HepG2 (cell line): Measurements from ENCODE around the gene RGS10. TPM values are rescaled to one million over a fixed set of nuclear protein-coding genes. Genes with fewer than 3 reads are reported as not detected.

Source experiments
- ATAC-seq: fragments of 200-7000 bp; cut with Tn5 transposase; 3 replicates; pipeline ENCODE4 v1.9.1; 2020; ENCODE audit warnings: mild to moderate bottlenecking, moderate library complexity
- BruUV-seq: library from RNA; stranded (reverse); fragments of 400-500 nt; replicated peaks from 2 replicates; lab custom pipeline; 2021; lab: Mats Ljungman, UMichigan
- CTCF ChIA-PET: fragments of 300-600 bp; formaldehyde crosslinking; extraction: SDS; loops from one replicate; lab custom pipeline; 2021; ENCODE audit warnings: low total read pairs, inconsistent platforms, low intra/inter-chr PET ratio; lab: Yijun Ruan, JAX
- POLR2A ChIA-PET: fragments of 350-600 bp; sonication (Branson Sonifier 250); formaldehyde crosslinking; loops from one replicate; lab custom pipeline; 2020; ENCODE audit warnings: antibody characterized with exemption, inconsistent platforms; lab: Yijun Ruan, JAX
- DNase-seq: peaks from one replicate; pipeline ENCODE4 v3.0.0-alpha.2; 2015; ENCODE audit warnings: low spot score
- FAIRE-seq: peaks from 3 replicates; lab custom pipeline; 2011; peaks lifted over from hg19 to GRCh38; lab: Jason Lieb, UNC
- H2AFZ ChIP-seq: one replicate; pipeline ENCODE4 v1.6.1; 2011; ENCODE audit warnings: low read length, inconsistent platforms
- H3K27ac ChIP-seq: fragments of 300-600 bp; 3 replicates; pipeline ENCODE4 v1.8.0; 2011; ENCODE audit warnings: mixed run types, mild to moderate bottlenecking, mixed read lengths, low read length, inconsistent platforms; ENCODE audit not compliant: insufficient read depth; ENCODE audit errors: extremely low read length
- H3K27me3 ChIP-seq, 2 experiments: fragments of 200-600 bp in 1 of 2; 2 replicates in 1 of 2; 3 replicates in 1 of 2; pipeline versions ENCODE4 v1.6.0 to v1.8.0; 2011; ENCODE audit warnings: low read length in 2 of 2, mild to moderate bottlenecking in 2 of 2, moderate library complexity in 2 of 2, inconsistent platforms in 1 of 2; ENCODE audit not compliant: insufficient read depth in 2 of 2, control insufficient read depth in 1 of 2
- H3K36me3 ChIP-seq, 2 experiments: fragments of 200-600 bp in 1 of 2; replicated peaks in 1 of 2; 2 replicates in 1 of 2; 3 replicates in 1 of 2; pipeline versions ENCODE4 v1.5.1 to v1.8.0; 2011; ENCODE audit warnings: low read length in 2 of 2, inconsistent platforms in 1 of 2; ENCODE audit not compliant: insufficient read depth in 2 of 2, control insufficient read depth in 1 of 2
- H3K4me1 ChIP-seq: 2 replicates; pipeline ENCODE4 v1.5.1; 2012; ENCODE audit warnings: low read length, inconsistent platforms; ENCODE audit not compliant: insufficient read depth
- H3K4me2 ChIP-seq: 2 replicates; pipeline ENCODE4 v1.6.0; 2011; ENCODE audit warnings: low read depth, low read length, inconsistent platforms
- H3K4me3 ChIP-seq, 3 experiments: fragments of 200-600 bp in 1 of 3; sonication (generic), shearing (Covaris generic) in 1 of 3; replicated peaks in 1 of 3; 2 replicates each; pipeline ENCODE4 v1.5.1; 2011 to 2016; ENCODE audit warnings: low read length in 3 of 3, inconsistent platforms in 2 of 3, low read depth in 2 of 3, mild to moderate bottlenecking in 2 of 3, control low read depth in 1 of 3, mixed read lengths in 1 of 3; ENCODE audit not compliant: insufficient read depth in 1 of 3
- H3K79me2 ChIP-seq: one replicate; pipeline ENCODE4 v1.6.1; 2011; ENCODE audit warnings: low read length, inconsistent platforms; ENCODE audit not compliant: insufficient read depth
- H3K9ac ChIP-seq: 2 replicates; pipeline ENCODE4 v1.6.0; 2011; ENCODE audit warnings: mild to moderate bottlenecking, low read depth, low read length, inconsistent platforms; ENCODE audit not compliant: insufficient read depth
- H3K9me3 ChIP-seq: 2 replicates; pipeline ENCODE4 v1.5.1; 2012; ENCODE audit warnings: mild to moderate bottlenecking, low read length
- H4K20me1 ChIP-seq: 2 replicates; pipeline ENCODE4 v1.6.0; 2011; ENCODE audit warnings: inconsistent platforms, mild to moderate bottlenecking, low read length, moderate library complexity; ENCODE audit not compliant: insufficient read depth
- ARID3A ChIP-seq: IDR thresholded peaks from 2 replicates; pipeline ENCODE4 v1.6.1; 2012; ENCODE audit warnings: low read depth, low read length, improper control_type of control experiment
- ARID5B ChIP-seq: IDR thresholded peaks from 2 replicates; pipeline ENCODE4 v1.4.0; 2020; ENCODE audit warnings: mild to moderate bottlenecking, missing genetic modification reagents
- CBX2 ChIP-seq, 2 experiments: fragments of 200-600 bp in 1 of 2; sonication (generic); formaldehyde crosslinking in 1 of 2; IDR thresholded peaks; 2 replicates each; pipeline versions ENCODE4 v1.7.0 to v1.8.1; 2018 to 2022; ENCODE audit warnings: low read depth in 2 of 2, low read length in 1 of 2, mild to moderate bottlenecking in 1 of 2, missing genetic modification reagents in 1 of 2
- DZIP1 ChIP-seq: sonication (generic); formaldehyde crosslinking; IDR thresholded peaks from 2 replicates; pipeline ENCODE4 v1.5.0; 2020; ENCODE audit warnings: mild to moderate bottlenecking, missing genetic modification reagents
- GATAD2A ChIP-seq: IDR thresholded peaks from 2 replicates; pipeline ENCODE4 v1.6.1; 2016
- HNF4A ChIP-seq: sonication (generic); formaldehyde crosslinking; IDR thresholded peaks from 2 replicates; pipeline ENCODE4 v1.4.0; 2020; ENCODE audit warnings: missing genetic modification reagents
- NFE2L2 ChIP-seq: fragments of 150-350 bp; IDR thresholded peaks from 2 replicates; pipeline ENCODE4 v1.6.1; 2014; ENCODE audit warnings: low read length
- RARA ChIP-seq: IDR thresholded peaks from 2 replicates; pipeline ENCODE4 v1.6.1; 2016; ENCODE audit warnings: missing genetic modification reagents, missing compliant biosample characterization
- ZBTB39 ChIP-seq: sonication (generic); formaldehyde crosslinking; IDR thresholded peaks from 2 replicates; pipeline ENCODE4 v1.5.0; 2020; ENCODE audit warnings: missing genetic modification reagents
- ZNF431 ChIP-seq: sonication (generic); formaldehyde crosslinking; IDR thresholded peaks from 2 replicates; pipeline ENCODE4 v1.9.0; 2022; ENCODE audit warnings: missing genetic modification reagents, low read depth, mild to moderate bottlenecking, borderline replicate concordance
- ZNF816 ChIP-seq: sonication (generic); formaldehyde crosslinking; IDR thresholded peaks from 2 replicates; pipeline ENCODE4 v1.8.0; 2022; ENCODE audit warnings: missing genetic modification reagents, mild to moderate bottlenecking, borderline replicate concordance
- ZNF883 ChIP-seq: sonication (generic); formaldehyde crosslinking; IDR thresholded peaks from 2 replicates; pipeline ENCODE4 v1.5.1; 2020; ENCODE audit warnings: mild to moderate bottlenecking, missing genetic modification reagents; ENCODE audit errors: not compliant biosample characterization
- WGBS: methylation state at CpG from one replicate; pipeline ENCODE4 v1.1.6; 2017; ENCODE audit warnings: low lambda C conversion rate; 5-methylcytosine and 5-hydroxymethylcytosine counted together
- in situ Hi-C: cut with HindIII; loops from 2 replicates; pipeline ENCODE4 v1.10.0; 2017; ENCODE audit warnings: low pct_unique_long_range_greater_than_20kb; ENCODE audit not compliant: extremely low pct_ligation_motif_present
- intact Hi-C: fragments of 100-400 bp; cut with micrococcal nuclease; formaldehyde crosslinking; loops from one replicate; pipeline ENCODE4 v1.10.0; 2022; ENCODE audit not compliant: unreplicated experiment
- polyA plus RNA-seq, 8 experiments: library from polyadenylated mRNA; depleted of rRNA in 3 of 8; stranded (reverse) in 7 of 8; unstranded in 1 of 8; fragments of >200 nt; fragmentation: Illumina TruSeq in 4 of 8; extraction: Trizol in 4 of 8; gene quantifications; 2 replicates each; pipeline versions ENCODE4 v1.2.1 to v1.2.3, GENCODE V29; 2011 to 2016; ENCODE audit warnings: low read depth in 4 of 8, missing spikeins in 1 of 8, mixed read lengths in 1 of 8; ENCODE audit not compliant: insufficient read depth in 1 of 8
- total RNA-seq, 5 experiments: library from RNA; depleted of rRNA; stranded (reverse); fragments of >200 nt; fragmentation: Illumina TruSeq; extraction: Trizol; gene quantifications; 2 replicates each; pipeline ENCODE4 v1.2.3, GENCODE V29; 2016; ENCODE audit warnings: low read depth in 1 of 5

Gene RGS10
- total and polyA plus RNA-seq, 2 of the 13 experiments (the other 11 are each of a cell fraction or from before 2014, with no cell fraction given): 1.7 to 5.1 TPM

- intact Hi-C loops (no loop called here), in situ Hi-C loops (no loop called here)
- Histone ChIP-seq H3K27ac (no peak overlapping the region), H3K27me3 (peaks cover 0 to 21% of the 10 kb centered on the region in 2 experiments; a peak in 2 of 5 replicates), H3K36me3 (no peaks in the 10 kb centered on the region), H3K4me2 (no peak overlapping the region; the same call in 1 of the 2 replicates), H3K9me3 (no peaks in the 10 kb centered on the region), H3K4me1 (peaks cover 12% of the 10 kb centered on the region), H2AFZ (no peak overlapping the region), H3K4me3 (no peak overlapping the region), H4K20me1 (no peaks in the 10 kb centered on the region), H3K79me2 (no peaks in the 10 kb centered on the region), H3K9ac (no peak overlapping the region)
- DNase-seq: peak; percentile 27
- 13% methylated on average over 4 of the region's 4 CpGs for WGBS
- FAIRE-seq: no peak
- ChIA-PET CTCF (no interaction called here), POLR2A (no interaction called here)
- peak; percentile 29; the same call in 2 of the 3 replicates for ATAC-seq
- peak; percentile 63 for TF ChIP-seq HNF4A
- no peak for TF ChIP-seq NFE2L2
- no peak for TF ChIP-seq ZNF883 (CRISPR knock-in tag)
- TF ChIP-seq ZNF816 (CRISPR knock-in tag): peak; percentile 71; the same call in 1 of the 2 replicates
- TF ChIP-seq ZNF431 (CRISPR knock-in tag): no peak
- no peak for TF ChIP-seq CBX2 (IDR thresholded peaks at IDR 0.05; ENCODE audit: low read depth, low read length)
- TF ChIP-seq CBX2 (CRISPR knock-in tag; IDR thresholded peaks at IDR 0.05; ENCODE audit: low read depth): no peak
- no peak for TF ChIP-seq ZBTB39
- no peak for TF ChIP-seq DZIP1 (CRISPR knock-in tag)
- TF ChIP-seq RARA (CRISPR knock-in tag): no peak
- peak; percentile 22; the same call in 1 of the 2 replicates for TF ChIP-seq GATAD2A (CRISPR knock-in tag)
- 0 out of 2 replicates have a peak, but pooled peaks have one; percentile 17 for TF ChIP-seq ARID5B (CRISPR knock-in tag)
- TF ChIP-seq ARID3A: no peak
- BruUV-seq: no TSS peak
Measured at GRCh38 chr10:119462773-119463172, 79.7 kb downstream of the RGS10 start.
